GM10248 (cell line): ENCODE results near the gene MED13.
A peak's percentile ranks its signal among the peaks of the same experiment; 100 is the strongest.
"Not testable (repeated sequence)": the region's sequence is repeated elsewhere in the genome, so short reads cannot be mapped to it uniquely, and the experiment has no call there.

Source experiments
- CTCF ChIA-PET: fragments of 300-600 bp; sonication (Branson Sonifier 250); formaldehyde crosslinking; extraction: SDS; loops from one replicate; lab custom pipeline; 2021; ENCODE audit warnings: antibody characterized with exemption; lab: Yijun Ruan, JAX
- POLR2A ChIA-PET: fragments of 350-650 bp; sonication (Branson Sonifier 250); formaldehyde crosslinking; extraction: SDS; loops from one replicate; lab custom pipeline; 2020; ENCODE audit warnings: antibody characterized with exemption; lab: Yijun Ruan, JAX
- DNase-seq: peaks from one replicate; pipeline ENCODE4 v3.0.0; 2012; ENCODE audit errors: extremely low spot score
- TF ChIP-seq, protein P1 (sequence below): IDR thresholded peaks from 2 replicates; pipeline ENCODE4 v1.5.1; 2012; ENCODE audit warnings: mild to moderate bottlenecking, low read depth; ENCODE audit errors: extremely low read depth, missing control alignments, control extremely low read depth

Gene MED13

GRCh38 chr17:61927208-61928100, 137.6 kb downstream of the MED13 start, which contains the start of gene INTS2:
Gene INTS2 (minus strand): TSS chr17:61927982. CDS start chr17:61926644, 1,338 bp downstream.
- ChIA-PET POLR2A (no interaction called here), CTCF (interaction anchor here (1.0 kb wide), 1 partner anchor 32 kb away, joined by 3 read pairs; no protein-coding TSS in a partner anchor)
- peak; percentile 96 for DNase-seq
- TF ChIP-seq, protein P1, sequence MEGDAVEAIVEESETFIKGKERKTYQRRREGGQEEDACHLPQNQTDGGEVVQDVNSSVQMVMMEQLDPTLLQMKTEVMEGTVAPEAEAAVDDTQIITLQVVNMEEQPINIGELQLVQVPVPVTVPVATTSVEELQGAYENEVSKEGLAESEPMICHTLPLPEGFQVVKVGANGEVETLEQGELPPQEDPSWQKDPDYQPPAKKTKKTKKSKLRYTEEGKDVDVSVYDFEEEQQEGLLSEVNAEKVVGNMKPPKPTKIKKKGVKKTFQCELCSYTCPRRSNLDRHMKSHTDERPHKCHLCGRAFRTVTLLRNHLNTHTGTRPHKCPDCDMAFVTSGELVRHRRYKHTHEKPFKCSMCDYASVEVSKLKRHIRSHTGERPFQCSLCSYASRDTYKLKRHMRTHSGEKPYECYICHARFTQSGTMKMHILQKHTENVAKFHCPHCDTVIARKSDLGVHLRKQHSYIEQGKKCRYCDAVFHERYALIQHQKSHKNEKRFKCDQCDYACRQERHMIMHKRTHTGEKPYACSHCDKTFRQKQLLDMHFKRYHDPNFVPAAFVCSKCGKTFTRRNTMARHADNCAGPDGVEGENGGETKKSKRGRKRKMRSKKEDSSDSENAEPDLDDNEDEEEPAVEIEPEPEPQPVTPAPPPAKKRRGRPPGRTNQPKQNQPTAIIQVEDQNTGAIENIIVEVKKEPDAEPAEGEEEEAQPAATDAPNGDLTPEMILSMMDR, result no peak

DNA sequence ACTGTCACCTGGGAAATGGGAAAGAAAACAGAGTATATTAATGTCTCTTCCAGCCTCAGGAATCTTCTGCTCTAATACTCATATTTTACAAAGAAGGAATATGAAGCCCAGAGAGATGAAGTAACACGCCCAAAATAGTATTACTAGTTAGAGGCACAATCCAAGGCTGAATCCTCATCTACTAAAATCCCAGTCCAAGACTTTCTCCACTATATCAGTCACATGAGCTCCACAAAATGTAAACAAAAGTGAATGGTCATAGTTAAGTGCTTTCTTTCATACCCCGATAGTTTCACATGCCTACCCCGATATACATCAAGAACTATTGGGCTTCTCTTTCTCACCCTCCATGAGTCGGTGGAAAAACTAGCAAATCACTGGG, 138.3 kb downstream of the MED13 start:
- TF ChIP-seq, protein P1, result no peak
- ChIA-PET POLR2A (no interaction called here), CTCF (interaction anchor here (0.8 kb wide), 1 partner anchor 18 kb away, joined by 3 read pairs; no protein-coding TSS in a partner anchor)
- no peak for DNase-seq

DNA sequence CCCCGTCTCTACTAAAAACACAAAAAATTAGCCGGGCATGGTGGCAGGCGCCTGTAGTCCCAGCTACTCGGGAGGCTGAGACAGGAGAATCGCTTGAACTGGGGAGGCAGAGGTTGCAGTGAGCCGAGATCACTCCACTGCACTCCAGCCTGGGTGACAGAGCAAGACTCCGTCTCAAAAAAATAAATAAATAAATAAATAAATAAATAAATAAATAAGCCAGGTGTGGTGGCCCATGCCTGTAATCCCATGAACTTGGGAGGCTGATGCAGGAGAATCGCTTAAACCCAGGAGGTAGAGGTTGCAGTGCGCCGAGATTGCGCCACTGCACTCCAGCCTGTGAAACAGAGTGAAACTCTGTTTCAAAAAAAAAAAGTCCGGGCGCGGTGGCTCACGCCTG, 149.9 kb downstream of the MED13 start:
- CTCF ChIA-PET, POLR2A ChIA-PET, DNase-seq: not testable (repeated sequence)

DNA sequence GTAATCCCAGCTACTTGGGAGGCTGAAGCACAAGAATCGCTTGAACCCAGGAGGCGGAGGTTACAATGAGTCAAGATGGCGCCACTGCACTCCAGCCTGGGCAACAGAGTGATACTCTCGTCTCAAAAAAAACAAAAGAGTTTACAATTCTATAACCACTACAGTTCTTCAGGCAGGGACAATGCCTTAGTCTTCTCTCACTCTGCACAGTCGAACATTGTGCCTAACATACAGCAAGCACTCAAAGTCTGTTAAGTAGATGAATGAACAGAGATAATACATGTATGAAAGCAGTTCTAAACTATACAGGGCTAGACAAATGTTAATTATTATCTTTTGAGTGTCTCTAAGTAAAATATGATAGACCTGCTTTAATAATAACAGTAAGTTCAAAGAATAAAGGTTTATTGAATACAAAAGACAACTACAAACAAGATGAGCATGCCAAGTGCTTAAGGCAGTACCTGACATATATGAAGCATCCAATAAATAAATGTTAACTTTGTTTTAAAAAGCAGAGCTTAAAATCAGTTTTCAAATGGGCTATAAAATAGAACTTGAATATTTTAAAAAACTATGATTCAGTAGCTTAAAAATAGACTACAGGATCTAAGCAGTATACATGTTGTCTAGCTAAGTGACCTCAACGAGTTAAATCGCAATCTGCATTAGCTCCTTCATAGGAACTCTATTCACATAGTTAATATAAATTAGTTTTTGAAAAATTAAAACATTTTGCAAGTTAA, 156.6 kb downstream of the MED13 start:
- TF ChIP-seq, protein P1, result no peak
- CTCF ChIA-PET, result interaction anchor here (1.1 to 1.6 kb wide), 2 partner anchors 18 to 96 kb away, joined by 3 read pairs; no protein-coding TSS in a partner anchor
- DNase-seq, result no peak
- POLR2A ChIA-PET, result no interaction called here

DNA sequence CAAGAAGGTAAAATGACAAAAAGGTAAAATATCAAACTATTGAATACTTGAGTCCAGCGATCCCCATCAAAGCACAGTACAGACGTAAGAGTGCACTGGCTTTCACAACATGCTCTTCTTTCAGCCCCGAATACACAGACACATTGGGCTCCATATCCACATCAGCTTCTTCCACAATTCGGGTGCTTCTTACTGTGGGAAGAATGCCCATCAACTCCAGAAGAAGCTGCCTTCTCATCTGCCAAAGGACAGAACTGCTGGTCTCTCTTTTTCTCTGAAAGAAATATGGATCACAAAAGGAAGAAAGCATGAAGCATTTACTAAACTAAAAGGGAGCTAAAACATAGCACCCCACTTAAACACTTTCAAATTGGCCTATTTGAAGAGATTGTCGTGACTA, 157.7 kb downstream of the MED13 start:
- ChIA-PET POLR2A (no interaction called here), CTCF (no interaction called here)
- no peak for DNase-seq
- TF ChIP-seq, protein P1, result no peak

DNA sequence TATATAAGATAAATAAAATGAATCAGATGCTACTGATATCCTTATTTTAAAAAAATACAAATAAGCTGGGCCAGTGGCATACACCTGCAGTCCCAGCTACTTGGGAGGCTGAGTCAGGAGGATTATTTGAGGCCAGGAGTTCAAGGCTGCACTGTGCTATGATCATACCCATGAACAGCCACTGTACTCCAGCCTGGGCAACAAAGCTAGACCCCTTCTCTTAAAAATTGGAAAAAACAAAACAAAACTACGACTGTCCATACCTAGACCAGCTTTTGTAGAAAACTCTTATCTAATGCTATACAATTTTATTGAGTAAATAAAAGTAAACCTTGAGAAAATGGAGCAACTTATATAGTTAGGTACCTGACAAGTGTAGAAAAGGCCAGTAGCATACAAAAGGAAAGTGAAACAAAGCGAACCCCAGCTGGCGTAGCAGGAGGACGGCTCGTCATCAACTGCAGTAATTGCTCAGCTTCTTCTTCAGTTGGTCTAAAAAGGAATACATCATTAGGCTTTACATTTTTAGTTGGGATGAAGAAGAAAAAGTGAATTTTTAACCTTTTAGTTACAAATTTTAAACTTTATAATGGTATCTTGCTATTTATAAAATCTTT, 160.9 kb downstream of the MED13 start:
- ChIA-PET CTCF (interaction anchor here (1.3 to 1.4 kb wide), 2 partner anchors 18 to 205 kb away, joined by 4 to 8 read pairs; no protein-coding TSS in a partner anchor), POLR2A (interaction anchor here (0.5 to 0.6 kb wide), 2 partner anchors 161 to 846 kb away, joined by 4 read pairs; no protein-coding TSS in a partner anchor)
- DNase-seq, result peak; percentile 51
- TF ChIP-seq, protein P1, result no peak
